NCI-H2171 (cell line): ENCODE measurements around the gene ATG13.
A peak's percentile ranks its signal among the peaks of the same experiment; 100 is the strongest.
"Not testable (repeated sequence)": the region's sequence is repeated elsewhere in the genome, so short reads cannot be mapped to it uniquely, and the experiment has no call there.

ENCODE experiments used
- DNase-seq: peaks from one replicate; lab custom pipeline; 2025; lab: John Stamatoyannopoulos, UW

The ATG13 gene

GRCh38 chr11:46617134-46617971 is at the start of gene ATG13, which contains the start of gene HARBI1:
TSS of gene ATG13 (plus strand) at chr11:46617553. CDS start at chr11:46644292, 26,739 bp downstream.
TSS of gene HARBI1 (minus strand) at chr11:46617227. CDS start at chr11:46616237, 990 bp downstream.
- DNase-seq: peak; percentile 83

- DNase-seq: no peak
Measured at GRCh38 chr11:46570790-46571398, 46.5 kb upstream of the ATG13 start.

DNA sequence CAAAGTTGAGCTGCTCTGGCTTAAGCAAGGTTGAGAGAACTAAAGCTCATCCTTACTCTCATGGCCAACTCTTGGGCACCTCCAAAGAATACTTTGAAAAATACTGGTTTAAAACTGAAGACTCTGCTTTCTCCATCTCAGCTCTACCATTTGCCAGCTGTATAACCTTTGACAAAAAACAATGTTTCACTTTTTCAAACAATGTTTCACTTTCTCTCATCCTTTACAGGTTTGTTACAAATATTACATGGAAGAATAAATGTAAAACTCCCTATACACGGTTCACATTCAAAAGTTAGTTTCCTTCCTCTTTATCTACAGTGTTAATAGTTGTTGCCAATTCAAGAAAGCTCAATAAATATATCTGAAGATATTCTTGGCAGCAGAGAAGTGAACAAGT is 42.7 kb upstream of the ATG13 start:
- DNase-seq: no peak

DNA sequence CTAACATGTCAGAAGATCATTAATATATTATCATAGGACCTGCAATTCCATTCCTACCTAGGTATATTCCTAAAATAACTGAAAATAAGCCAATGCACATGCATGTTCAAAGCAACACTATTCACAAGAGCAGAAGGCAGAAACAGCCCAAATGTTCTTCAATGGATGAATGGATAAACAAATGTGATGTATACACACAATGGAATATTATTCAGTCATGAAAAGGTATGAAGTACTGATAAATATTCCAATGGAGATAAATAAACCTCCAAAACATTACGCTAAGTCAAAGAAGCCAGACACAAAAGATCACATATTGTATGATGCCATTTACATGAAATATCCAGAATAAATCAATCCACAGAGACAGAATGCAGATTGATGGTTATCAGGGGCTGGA is 40.3 kb upstream of the ATG13 start:
- DNase-seq: no peak

DNA sequence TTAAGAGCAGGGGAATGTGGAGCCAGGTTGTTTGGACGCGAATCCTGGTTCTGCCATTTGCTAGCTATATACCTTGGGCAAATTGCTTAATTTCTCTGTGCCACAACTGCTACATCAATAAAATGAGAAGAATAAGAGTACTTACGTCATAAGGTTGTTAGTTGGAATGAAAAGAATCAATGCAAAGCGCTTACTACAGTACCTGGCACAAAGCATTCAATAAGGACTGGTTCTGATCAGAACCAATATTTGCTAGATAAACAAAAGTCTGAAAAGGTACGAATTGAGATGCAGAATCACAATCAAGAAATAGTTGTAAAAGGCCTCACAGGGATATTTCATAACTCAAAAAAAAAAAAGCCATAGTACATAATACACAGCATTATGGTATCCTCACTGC is 34.8 kb upstream of the ATG13 start:
- DNase-seq: no peak

DNA sequence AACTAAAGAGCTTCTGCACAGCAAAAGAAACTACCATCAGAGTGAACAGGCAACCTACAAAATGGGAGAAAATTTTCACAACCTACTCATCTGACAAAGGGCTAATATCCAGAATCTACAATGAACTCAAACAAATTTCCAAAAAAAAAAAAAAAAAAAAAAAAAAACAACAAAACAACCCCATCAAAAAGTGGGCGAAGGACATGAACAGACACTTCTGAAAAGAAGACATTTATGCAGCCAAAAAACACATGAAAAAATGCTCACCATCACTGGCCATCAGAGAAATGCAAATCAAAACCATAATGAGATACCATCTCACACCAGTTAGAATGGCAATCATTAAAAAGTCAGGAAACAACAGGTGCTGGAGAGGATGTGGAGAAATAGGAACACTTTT is 33.8 kb upstream of the ATG13 start:
- DNase-seq: not testable (repeated sequence)

DNA sequence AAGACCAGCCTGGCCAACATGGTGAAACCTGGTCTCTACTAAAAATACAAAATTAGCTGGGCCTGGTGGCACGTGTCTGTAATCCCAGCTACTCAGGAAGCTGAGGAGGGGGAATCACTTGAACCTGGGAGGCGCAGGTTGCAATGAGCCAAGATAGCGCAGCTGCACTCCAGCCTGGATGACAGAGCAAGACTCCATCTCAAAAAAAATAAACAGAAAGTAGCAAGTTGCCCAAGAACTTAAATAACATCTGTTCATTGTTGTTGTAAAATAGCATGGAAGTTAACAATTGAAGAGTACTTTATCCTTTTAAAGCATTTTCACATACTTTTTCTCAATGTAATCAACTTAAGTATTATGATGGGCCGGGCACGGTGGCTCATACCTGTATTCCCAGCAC is 29.2 kb upstream of the ATG13 start:
- DNase-seq: no peak

GRCh38 chr11:46588915-46589314 is 28.4 kb upstream of the ATG13 start:
- DNase-seq: no peak

GRCh38 chr11:46590740-46591605 is 26.4 kb upstream of the ATG13 start:
- DNase-seq: no peak

GRCh38 chr11:46593550-46594373 is 23.6 kb upstream of the ATG13 start, which contains the start of gene AMBRA1:
TSS of gene AMBRA1 (minus strand) at chr11:46594023. CDS start at chr11:46548380, 45,643 bp downstream.
- DNase-seq: peak; percentile 88

GRCh38 chr11:46594374-46594700 is 23.0 kb upstream of the ATG13 start:
- DNase-seq: no peak

DNA sequence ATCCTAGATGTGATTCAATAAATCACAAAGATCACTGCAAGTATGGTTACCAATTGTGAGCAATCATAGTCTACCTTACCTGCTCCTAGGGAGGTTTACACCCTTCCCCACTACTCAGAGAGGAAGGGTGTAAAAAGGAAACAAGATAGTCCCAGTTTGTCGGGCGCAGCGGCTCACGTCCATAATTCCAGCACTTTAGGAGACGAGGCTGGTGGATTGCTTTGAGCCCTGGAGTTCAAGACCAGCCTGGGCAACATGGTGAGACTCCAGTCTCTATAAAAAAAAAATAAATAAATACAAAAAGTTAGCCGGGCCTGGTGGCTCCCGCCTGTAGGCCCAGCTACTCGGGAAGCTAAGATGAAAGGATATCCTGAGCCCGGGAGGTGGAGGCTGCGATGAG is 22.6 kb upstream of the ATG13 start:
- no peak for DNase-seq

DNA sequence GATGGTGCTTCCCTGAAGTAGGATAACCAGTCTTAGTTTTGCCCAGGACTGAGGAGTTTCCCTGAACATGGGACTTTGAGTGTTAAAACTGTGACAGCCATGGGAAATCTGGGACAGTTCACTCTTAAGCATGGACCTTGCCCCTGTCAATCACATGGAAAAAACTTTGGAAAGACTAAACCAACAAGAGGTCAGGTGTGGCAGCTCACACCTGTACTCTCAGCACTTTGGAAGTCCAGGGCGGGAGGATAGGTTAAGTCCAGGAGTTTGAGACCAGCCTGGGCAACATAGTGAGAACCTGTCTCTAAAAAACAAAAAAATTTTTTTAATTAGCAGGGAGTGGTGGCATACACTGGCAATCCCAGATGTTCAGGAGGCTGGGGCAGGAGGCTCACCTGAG is 20.2 kb upstream of the ATG13 start:
- no peak for DNase-seq

- DNase-seq: no peak
Measured at GRCh38 chr11:46597609-46598219, 19.6 kb upstream of the ATG13 start.

GRCh38 chr11:46599340-46600193 is 17.8 kb upstream of the ATG13 start:
- no peak for DNase-seq

- no peak for DNase-seq
Measured at GRCh38 chr11:46600194-46600960, 17.0 kb upstream of the ATG13 start.

GRCh38 chr11:46601129-46601528 is 16.2 kb upstream of the ATG13 start:
- DNase-seq: no peak

- DNase-seq: no peak
Measured at GRCh38 chr11:46603704-46604308, 13.5 kb upstream of the ATG13 start.

- DNase-seq: no peak
Measured at GRCh38 chr11:46604796-46605195, 12.6 kb upstream of the ATG13 start.
